OCI-LY3 (cell line): Measurements from ENCODE around the gene TMC6.

Source experiments
- CTCF ChIP-seq: fragments of 200-600, 300-600 bp; sonication (generic); IDR thresholded peaks from 2 replicates; pipeline ENCODE4 v1.5.1; 2014; ENCODE audit warnings: antibody characterized with exemption, low read length, low read depth
- EZH2phosphoT487 ChIP-seq: fragments of 200-600 bp; shearing (Covaris generic); IDR thresholded peaks from 2 replicates; pipeline ENCODE4 v1.6.1; 2018; ENCODE audit warnings: antibody characterized with exemption, mixed run types, low read depth

- no peak for TF ChIP-seq CTCF
- TF ChIP-seq EZH2phosphoT487, result no peak
Measured at GRCh38 chr17:78082988-78083387, 45.6 kb downstream of the TMC6 start.
